Measurements from ENCODE around the gene USH1G.

DNA sequence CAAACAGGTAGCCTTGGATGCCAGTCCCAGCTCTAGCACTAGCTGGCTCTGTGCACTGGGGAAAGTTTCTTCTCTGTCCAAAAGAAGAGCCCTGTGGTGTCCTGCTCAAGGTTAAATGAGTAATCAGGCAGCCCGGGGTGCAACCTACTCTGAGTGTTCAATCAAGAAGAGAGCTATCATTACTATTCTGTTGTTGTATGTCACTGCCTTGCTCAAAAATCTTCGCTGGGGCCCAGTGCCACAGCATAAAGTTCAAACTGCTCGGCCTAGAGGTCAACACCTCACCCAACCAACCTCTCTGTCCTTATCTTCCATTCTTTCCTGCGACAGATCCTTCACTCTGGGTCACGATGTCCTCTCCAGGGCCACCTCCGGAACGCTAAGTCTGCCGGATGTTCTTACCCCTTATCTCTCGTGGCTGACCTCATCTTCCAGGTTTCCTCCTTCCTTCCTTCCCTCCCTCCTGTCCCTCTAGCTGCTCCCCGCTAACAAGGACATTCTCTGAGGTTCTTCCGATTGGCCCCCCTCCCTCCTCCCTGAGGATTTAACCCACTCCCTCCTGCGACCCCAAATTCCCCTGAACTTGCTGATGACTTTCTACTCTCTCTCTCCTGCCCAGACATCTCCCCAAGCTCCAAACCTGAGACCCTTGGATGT lies 54.7 kb downstream of the USH1G start:
- TF ChIP-seq, protein P1, sequence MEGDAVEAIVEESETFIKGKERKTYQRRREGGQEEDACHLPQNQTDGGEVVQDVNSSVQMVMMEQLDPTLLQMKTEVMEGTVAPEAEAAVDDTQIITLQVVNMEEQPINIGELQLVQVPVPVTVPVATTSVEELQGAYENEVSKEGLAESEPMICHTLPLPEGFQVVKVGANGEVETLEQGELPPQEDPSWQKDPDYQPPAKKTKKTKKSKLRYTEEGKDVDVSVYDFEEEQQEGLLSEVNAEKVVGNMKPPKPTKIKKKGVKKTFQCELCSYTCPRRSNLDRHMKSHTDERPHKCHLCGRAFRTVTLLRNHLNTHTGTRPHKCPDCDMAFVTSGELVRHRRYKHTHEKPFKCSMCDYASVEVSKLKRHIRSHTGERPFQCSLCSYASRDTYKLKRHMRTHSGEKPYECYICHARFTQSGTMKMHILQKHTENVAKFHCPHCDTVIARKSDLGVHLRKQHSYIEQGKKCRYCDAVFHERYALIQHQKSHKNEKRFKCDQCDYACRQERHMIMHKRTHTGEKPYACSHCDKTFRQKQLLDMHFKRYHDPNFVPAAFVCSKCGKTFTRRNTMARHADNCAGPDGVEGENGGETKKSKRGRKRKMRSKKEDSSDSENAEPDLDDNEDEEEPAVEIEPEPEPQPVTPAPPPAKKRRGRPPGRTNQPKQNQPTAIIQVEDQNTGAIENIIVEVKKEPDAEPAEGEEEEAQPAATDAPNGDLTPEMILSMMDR (IDR thresholded peaks at IDR 0.05; ENCODE audit: low read length), result no peak
- no peak for TF ChIP-seq EZH2phosphoT487 (IDR thresholded peaks at IDR 0.05; ENCODE audit: low read length)
- TF ChIP-seq EZH2 (optimal IDR thresholded peaks at IDR 0.05; ENCODE audit: low read depth, low read length), result no peak

Data from MM.1S (cell line).